D721Med (cell line): ENCODE results near the gene HDAC4.

Experiments used
- DNase-seq: peaks from one replicate; pipeline ENCODE4 v3.0.0; 2011; ENCODE audit warnings: low spot score; ENCODE audit not compliant: insufficient read length
- FAIRE-seq: peaks from 2 replicates; lab custom pipeline; 2011; peaks lifted over from hg19 to GRCh38; lab: Jason Lieb, UNC
- TF ChIP-seq, protein P1 (sequence below): IDR thresholded peaks from 2 replicates; pipeline ENCODE4 v1.5.1; 2012; ENCODE audit warnings: mild to moderate bottlenecking, control low read depth; ENCODE audit not compliant: insufficient read depth; ENCODE audit errors: missing control alignments

Gene HDAC4

DNA sequence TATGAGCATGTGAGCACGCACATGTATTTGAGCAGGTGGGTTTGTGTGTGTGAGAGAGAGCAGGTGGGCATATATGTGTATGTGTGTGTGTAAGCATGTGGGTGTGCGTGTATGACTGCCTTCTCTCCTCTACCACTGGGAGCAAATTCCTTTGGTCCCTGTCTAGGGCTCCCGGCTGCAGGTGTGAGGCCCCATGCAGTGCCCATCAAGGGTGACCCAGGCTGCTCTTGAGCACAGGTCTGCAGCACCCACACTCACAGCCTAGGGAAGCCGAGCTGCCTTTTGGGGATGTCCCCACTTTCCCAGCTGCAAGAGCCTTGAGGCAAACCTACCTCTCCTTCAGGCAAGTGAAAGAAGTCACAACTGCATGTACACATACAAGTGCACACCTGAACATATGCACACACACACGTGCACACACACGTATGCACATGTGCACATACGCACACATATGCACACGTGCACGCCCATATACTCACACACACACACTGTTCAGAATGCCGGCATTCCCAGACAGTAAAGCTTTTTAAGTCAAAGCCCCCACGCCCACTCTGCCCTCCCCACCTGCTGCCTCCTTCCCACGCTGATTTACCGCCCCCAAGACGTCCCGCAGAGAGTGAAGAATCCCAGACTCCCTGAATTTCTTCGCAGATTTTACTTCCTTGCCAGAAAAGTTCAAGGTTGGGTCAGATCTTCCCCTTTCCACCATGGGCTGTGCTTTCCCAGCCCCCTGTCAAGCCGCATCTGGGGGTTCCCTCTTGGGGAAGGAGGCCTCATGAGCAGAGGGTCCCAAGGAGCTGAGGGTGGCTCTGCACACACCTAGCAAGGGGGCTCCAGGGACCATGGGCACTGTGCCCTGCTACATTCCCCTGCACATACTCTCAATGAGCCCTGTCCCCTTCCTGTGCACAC is 382.3 kb downstream of the HDAC4 start:
- TF ChIP-seq, protein P1, sequence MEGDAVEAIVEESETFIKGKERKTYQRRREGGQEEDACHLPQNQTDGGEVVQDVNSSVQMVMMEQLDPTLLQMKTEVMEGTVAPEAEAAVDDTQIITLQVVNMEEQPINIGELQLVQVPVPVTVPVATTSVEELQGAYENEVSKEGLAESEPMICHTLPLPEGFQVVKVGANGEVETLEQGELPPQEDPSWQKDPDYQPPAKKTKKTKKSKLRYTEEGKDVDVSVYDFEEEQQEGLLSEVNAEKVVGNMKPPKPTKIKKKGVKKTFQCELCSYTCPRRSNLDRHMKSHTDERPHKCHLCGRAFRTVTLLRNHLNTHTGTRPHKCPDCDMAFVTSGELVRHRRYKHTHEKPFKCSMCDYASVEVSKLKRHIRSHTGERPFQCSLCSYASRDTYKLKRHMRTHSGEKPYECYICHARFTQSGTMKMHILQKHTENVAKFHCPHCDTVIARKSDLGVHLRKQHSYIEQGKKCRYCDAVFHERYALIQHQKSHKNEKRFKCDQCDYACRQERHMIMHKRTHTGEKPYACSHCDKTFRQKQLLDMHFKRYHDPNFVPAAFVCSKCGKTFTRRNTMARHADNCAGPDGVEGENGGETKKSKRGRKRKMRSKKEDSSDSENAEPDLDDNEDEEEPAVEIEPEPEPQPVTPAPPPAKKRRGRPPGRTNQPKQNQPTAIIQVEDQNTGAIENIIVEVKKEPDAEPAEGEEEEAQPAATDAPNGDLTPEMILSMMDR, result no peak
- DNase-seq (no peak), FAIRE-seq (no peak)

- TF ChIP-seq, protein P1, result no peak
- no peak for DNase-seq
- no peak for FAIRE-seq
Measured at GRCh38 chr2:239017491-239018098, 383.2 kb downstream of the HDAC4 start.

- TF ChIP-seq, protein P1, result no peak
- DNase-seq, result no peak
- no peak for FAIRE-seq
Measured at GRCh38 chr2:239015901-239016675, 384.7 kb downstream of the HDAC4 start.

GRCh38 chr2:239015218-239015900 is 385.5 kb downstream of the HDAC4 start:
- DNase-seq, result no peak
- FAIRE-seq, result no peak
- TF ChIP-seq, protein P1, result no peak

GRCh38 chr2:239014458-239015217 is 386.2 kb downstream of the HDAC4 start:
- FAIRE-seq (no peak), DNase-seq (no peak)

GRCh38 chr2:239013678-239013976 is 387.2 kb downstream of the HDAC4 start:
- FAIRE-seq, result no peak
- TF ChIP-seq, protein P1, result no peak
- DNase-seq, result no peak

More at GRCh38 chr2:239014458-239015217, 386.2 kb downstream of the HDAC4 start:
- TF ChIP-seq, protein P1, result no peak
